Hypothalamus (tissue), 51 donors: ENCODE measurements around the gene CFAP126.
"Not testable (repeated sequence)": the region's sequence is repeated elsewhere in the genome, so short reads cannot be mapped to it uniquely, and the experiment has no call there.

Experiments used
- DNase-seq, 51 donors: peaks; one replicate each; lab custom pipeline; 2025; lab: John Stamatoyannopoulos, UW

Gene CFAP126

GRCh38 chr1:161382214-161383019 lies 14.7 kb upstream of the CFAP126 start:
- peak in 2 of 51 donors; percentile 7 to 40 for DNase-seq

GRCh38 chr1:161381707-161382106 lies 14.0 kb upstream of the CFAP126 start:
- no peak for DNase-seq

- peak in 7 of 51 donors; percentile 3 to 19 (median 12) for DNase-seq
Measured at GRCh38 chr1:161379071-161379470, 11.4 kb upstream of the CFAP126 start.

GRCh38 chr1:161378014-161378413 lies 10.3 kb upstream of the CFAP126 start:
- DNase-seq, result no peak

GRCh38 chr1:161374373-161374772 lies 6.7 kb upstream of the CFAP126 start:
- no peak for DNase-seq

- no peak for DNase-seq
Measured at GRCh38 chr1:161373442-161373841, 5.8 kb upstream of the CFAP126 start.

- no peak for DNase-seq
Measured at GRCh38 chr1:161365207-161365606, 2.5 kb downstream of the CFAP126 start.

GRCh38 chr1:161364332-161364731 lies 3.3 kb downstream of the CFAP126 start:
- DNase-seq, result no peak

- DNase-seq, result peak in 1 of 51 donors; percentile 10
Measured at GRCh38 chr1:161359291-161359690, 8.4 kb downstream of the CFAP126 start.

- DNase-seq, result no peak
Measured at GRCh38 chr1:161357073-161357472, 10.6 kb downstream of the CFAP126 start.

- DNase-seq, result no peak
Measured at GRCh38 chr1:161351482-161351881, 16.2 kb downstream of the CFAP126 start.

- DNase-seq, result no peak
Measured at GRCh38 chr1:161350671-161351070, 17.0 kb downstream of the CFAP126 start.

GRCh38 chr1:161342821-161343220 lies 24.9 kb downstream of the CFAP126 start:
- no peak for DNase-seq

GRCh38 chr1:161342177-161342576 lies 25.5 kb downstream of the CFAP126 start:
- DNase-seq, result no peak

GRCh38 chr1:161335796-161336195 lies 31.9 kb downstream of the CFAP126 start:
- no peak for DNase-seq

- no peak for DNase-seq
Measured at GRCh38 chr1:161333166-161333565, 34.5 kb downstream of the CFAP126 start.

GRCh38 chr1:161330346-161330745 lies 37.3 kb downstream of the CFAP126 start:
- no peak for DNase-seq

GRCh38 chr1:161324020-161324419 lies 43.7 kb downstream of the CFAP126 start:
- DNase-seq, result no peak

- DNase-seq, result not testable (repeated sequence)
Measured at GRCh38 chr1:161315841-161316674, 51.6 kb downstream of the CFAP126 start.
